Measurements from ENCODE around the gene ABCC4.

The ABCC4 gene

GRCh38 chr13:95099541-95099940, 201.7 kb downstream of the ABCC4 start:
- no peak for DNase-seq

DNA sequence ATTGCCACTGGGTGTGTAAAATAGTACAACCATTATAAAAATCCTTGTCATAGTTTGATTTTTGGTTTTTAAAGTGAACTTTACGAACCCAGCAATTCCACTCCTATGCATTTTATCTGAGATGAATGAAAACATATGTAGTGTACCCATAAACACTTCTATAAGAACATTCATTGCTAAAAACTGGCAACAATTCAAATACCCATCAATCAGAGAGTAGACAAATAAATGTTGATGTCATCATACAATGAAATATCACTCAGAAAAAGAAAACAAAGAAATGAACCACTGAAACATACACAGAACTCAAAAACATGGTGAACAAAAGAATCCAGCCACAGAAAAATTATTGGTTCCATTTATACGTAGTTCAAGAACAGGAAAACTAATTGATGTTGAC, 202.3 kb downstream of the ABCC4 start:
- DNase-seq, result no peak

DNA sequence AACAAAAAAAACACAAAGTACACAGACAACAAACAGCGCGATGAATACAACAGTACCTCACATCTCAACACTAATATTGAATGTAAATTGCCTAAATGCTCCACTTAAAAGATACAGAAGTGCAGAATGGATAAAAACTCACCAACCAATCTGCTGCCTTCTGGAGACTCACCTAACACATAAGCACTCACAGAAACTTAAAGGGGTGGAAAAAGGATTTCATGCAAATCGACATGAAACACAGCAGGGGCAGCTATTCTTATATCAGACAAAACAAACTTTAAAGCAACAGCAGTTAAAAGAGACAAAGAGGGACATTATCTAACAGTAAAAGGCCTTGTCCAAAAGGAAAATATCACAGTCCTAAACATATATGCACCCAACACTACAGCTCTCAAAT, 209.5 kb downstream of the ABCC4 start:
- DNase-seq, result no peak

- no peak for DNase-seq
These were observed 213.4 kb downstream of the ABCC4 start for GRCh38 chr13:95087746-95088305.

DNA sequence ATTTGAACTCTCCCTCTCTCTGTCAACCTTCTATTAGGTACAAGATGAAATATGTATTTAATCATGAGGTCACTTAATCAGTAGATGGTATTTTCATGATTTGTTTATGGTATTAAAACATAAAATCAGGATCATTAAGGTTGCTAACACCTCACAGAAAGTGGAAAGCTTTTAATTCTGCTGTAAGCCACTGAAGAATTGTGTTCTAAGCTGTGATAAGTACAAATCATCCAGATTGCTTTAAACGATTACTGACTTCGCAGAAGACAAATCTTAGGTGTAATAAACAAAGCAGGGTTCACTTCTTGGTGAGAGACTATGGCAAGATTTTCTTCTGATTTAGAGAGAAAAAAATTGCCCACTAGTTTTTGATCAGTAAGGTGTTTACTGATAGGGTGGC, 214.5 kb downstream of the ABCC4 start:
- no peak for DNase-seq

- DNase-seq, result no peak
These were observed 217.5 kb downstream of the ABCC4 start for GRCh38 chr13:95083758-95084157.

DNA sequence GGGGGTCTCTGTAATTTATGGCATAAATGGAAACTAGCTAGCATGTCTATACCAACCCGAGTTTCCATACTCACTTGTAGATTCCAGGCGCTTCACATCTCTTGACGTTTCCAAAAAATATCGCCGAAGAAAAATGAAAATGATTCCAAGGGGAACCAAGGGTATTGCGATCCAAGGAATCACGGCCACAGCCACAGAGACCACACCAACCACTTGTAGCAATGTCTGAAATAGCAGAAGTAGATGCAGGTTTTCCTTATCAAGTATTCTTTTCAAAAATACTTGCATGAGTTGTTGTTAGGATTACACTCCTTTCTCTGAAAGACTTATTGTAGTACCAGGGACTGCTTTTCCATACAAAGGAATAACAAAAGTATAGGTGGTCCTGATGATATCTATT, 218.2 kb downstream of the ABCC4 start:
- no peak for DNase-seq

GRCh38 chr13:95075506-95075905, 225.7 kb downstream of the ABCC4 start:
- DNase-seq, result no peak

DNA sequence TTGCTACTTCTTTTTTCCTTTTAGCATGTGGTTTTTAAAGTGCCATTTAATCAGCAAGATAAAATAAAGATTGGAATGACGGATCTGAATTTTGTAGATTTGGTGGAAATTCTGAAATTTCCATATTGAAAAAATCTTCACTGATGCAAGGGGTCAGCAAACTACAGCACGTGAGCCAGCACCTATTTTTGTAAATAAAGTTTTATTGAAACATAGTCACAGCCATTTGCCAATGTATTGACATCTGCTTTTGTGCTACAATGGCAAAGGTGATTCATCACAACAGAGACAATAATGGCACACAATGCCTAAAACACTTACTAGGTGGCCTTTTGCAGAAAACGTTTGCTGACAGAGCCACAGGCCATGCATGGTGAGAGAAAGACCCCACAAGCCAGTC, 226.4 kb downstream of the ABCC4 start:
- no peak for DNase-seq

- DNase-seq, result no peak
These were observed 227.4 kb downstream of the ABCC4 start for GRCh38 chr13:95073747-95074311.

DNA sequence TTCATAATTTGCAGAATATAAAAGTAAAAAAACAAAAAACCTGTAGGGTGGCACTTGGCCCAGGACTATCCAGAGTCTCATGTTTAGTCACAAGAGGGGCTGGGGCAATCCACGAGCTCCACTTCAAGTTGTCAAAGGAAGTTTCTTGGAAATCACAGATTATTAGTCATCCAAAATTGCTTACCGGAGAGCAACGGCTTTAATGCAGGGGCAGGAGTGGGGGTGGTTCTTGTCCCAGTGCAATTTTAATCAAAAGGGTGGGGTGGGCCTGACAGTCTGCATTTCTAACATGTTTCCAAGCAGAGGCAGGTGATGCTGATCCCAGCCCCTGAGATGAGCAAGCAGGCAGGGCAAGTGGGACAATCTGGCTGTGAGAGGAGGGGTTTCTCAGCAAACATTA, 233.9 kb downstream of the ABCC4 start:
- DNase-seq, result no peak

DNA sequence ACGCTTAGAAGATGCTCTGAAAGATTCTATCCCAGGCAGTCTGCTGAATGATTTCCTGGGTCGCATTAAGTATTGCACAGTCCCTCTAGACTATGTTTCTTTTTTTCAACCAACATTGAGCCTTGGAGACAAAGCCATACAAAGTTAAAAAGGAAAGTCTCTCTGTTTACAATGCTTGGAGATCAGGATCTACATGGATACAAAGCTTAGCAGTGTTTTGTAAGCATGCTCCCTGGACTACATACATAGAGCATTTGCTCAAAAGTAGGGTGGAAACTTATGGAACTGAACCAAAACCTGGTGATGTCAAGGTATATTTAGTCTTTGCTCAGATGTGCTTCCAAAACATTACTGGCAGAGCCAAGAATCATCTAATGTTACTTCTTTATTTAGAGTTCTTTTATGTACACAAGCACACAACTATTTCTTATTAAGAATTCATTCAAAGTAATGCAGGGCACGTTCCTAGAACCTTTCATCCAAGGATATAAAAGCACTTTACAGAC, 241.2 kb downstream of the ABCC4 start:
- no peak for DNase-seq

GRCh38 chr13:95059306-95059705, 241.9 kb downstream of the ABCC4 start:
- no peak for DNase-seq

GRCh38 chr13:95058680-95059079, 242.6 kb downstream of the ABCC4 start:
- DNase-seq, result no peak

DNA sequence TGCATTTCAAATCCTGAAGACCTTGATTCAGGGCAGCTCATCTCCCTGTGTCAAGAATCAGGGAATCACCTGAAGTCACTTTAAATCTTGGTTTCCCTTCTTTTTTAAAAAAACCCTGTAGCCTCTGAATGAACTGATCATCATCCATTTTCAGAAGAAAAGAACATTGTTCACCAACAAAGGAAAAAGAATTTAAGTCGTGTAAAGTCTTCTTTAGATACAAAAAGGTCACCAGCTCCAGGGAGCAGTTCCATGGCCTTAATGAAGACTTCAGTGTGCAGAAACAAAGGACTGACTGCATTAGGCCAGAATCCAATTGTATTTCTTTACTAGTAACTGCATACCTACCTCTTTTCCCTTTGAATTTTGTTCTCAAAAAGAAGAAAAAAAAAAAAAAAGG, 245.0 kb downstream of the ABCC4 start:
- no peak for DNase-seq

DNA sequence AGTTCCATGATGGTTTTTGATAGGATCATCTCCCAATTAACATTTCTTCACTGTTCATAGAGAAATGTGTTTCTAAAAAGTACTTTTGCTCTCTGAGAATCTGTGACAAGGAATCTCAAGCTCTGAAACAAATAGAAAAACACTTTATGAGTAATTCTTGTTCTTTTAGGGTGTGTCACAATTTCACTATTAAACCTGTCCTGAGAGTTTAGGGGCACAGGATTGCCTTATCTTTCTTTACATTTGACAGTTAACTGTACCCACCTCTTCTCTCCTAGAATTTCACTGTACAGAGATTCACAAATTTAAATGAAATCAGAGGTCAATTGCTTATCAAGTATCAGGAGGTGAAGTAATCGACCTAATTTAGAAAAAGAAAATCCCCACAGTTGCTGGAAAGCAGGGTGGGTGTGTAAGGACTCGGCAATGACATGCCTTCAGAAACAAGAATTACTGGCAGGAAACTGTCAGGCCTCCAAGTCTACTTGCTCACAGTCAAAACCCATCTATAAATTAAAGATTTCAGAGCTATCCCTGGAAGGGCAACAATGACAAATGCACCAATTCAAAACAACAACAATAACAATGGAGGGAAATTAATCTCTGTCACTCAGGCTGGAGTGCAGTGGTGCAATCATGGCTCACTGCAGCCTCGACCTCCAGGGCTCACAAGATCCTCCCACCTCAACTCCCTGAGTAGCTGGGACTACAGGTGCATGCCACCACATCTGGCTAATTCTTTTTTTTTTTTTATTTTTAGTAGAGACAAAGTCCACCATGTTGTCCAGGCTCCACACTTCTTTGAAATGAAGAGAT, 250.2 kb downstream of the ABCC4 start:
- DNase-seq, result no peak

DNA sequence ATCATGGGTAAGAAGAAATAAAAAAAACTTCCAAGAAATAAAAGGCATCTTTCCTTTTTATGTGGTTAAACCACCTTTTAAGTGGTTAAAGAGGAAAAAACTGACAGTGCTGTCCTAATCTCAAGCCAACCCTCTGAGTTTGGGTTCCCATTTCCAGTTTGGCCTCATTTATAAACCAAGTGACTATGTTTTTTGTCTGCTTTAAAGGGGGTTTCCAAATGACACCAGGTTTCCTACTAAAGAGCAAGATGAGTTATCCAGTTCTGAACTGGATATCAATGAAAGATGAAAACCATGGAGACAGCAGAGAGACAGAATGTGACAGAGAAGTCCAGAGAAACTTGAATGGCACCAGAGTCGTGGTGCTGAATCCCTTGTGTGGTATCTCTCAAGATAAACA, 251.5 kb downstream of the ABCC4 start:
- DNase-seq, result no peak

DNA sequence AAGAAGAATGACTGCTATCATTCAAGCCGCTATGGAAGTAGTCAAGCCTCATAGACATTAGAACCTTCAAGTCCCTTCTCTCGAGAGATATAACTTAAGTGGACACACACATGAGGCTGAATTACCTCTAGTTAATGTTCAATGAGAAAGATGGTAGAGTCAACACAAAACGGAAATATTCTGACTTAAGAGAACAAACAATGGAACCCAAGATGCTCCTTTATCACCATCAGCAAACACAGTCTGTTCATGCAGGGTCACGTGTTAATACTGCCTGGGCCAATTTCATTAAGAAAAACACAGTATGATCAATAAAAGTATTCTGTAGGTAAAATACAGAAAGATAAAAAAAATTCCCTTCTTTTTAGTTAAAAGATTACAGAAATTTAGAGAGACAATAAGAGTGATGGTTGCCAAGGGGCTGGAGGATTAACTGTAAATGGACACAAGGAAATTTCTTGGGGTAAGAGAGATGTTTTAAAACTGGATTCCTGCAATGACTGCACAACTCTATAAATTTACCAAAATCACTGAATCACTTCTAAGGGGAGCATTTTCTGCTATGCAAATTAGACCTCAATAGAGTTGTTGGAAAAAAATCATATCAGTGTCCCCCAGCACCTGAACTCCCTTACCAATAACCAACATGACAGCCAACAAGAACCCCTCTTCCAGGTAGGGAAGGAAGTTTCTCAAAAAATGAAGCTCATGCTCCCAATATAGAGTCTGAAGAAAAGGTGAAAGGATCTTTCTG, 256.6 kb downstream of the ABCC4 start:
- no peak for DNase-seq

GRCh38 chr13:95039415-95039814, 261.8 kb downstream of the ABCC4 start:
- DNase-seq, result no peak

GRCh38 chr13:95038949-95039348, 262.3 kb downstream of the ABCC4 start:
- no peak for DNase-seq

- DNase-seq, result no peak
These were observed 265.7 kb downstream of the ABCC4 start for GRCh38 chr13:95035311-95036109.

DNA sequence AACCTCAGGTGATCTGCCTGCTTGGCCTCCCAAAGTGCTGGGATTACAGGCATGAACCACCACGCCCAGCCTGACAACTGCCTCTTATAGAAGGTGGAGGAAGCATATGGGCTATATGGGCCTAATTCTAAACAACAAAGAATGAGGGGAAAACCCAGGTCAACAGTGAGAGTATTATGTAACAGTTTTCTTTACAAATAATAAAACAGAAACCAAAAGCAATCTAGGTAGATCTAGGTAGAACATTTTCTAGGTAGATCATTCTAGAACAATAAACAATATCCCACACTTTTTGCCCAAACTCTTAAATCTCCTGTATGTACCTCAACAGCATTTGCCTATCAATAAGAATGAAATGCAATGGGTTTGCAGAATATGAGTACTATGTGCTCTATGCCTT, 267.4 kb downstream of the ABCC4 start:
- DNase-seq, result no peak

DNA sequence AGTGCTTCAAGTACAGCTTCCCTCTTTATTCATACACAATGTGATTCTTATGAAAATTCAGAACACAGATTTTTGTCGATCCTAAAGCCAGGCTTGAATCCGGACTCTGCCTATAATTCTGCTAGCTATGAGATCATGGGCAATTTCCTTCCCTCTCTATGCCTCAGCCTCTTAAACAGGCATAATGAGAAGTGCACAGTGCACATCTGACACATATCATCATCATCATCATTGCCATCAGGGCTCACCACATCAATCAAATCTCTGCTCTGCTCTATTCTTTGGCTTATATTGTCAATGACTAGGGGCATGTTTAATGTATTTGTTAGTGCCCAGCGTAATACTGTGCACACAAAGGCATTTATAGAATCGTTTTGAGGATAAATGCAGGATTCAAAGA, 269.1 kb downstream of the ABCC4 start:
- DNase-seq, result no peak

Measured in activated T-cell treated with anti-CD3 and anti-CD28 coated beads, Interleukin-2, amount 50 U/mL, for 1 hour (primary cell).